T-helper 1 cell treated with Interleukin-12 subunit alpha and Interleukin-12 subunit beta and Interleukin-4 antibody, amounts not matched to agents 30 μg/mL and 1 μg/mL, for 36 hours (primary cell): Measurements from ENCODE around the gene SMO.
"Not testable (repeated sequence)": the region's sequence is repeated elsewhere in the genome, so short reads cannot be mapped to it uniquely, and the experiment has no call there.

Experiments used
- H3K27ac Mint-ChIP-seq: one replicate; pipeline ENCODE4 v1.8.0; 2021; ENCODE audit warnings: mild to moderate bottlenecking, mixed read lengths
- H3K27me3 Mint-ChIP-seq: one replicate; pipeline ENCODE4 v1.8.0; 2021; ENCODE audit warnings: low read depth, mixed read lengths
- H3K36me3 Mint-ChIP-seq: one replicate; pipeline ENCODE4 v1.8.0; 2021; ENCODE audit warnings: low read depth, mixed read lengths
- H3K4me1 Mint-ChIP-seq: one replicate; pipeline ENCODE4 v1.8.0; 2021; ENCODE audit warnings: low read depth, mixed read lengths
- H3K4me3 Mint-ChIP-seq: one replicate; pipeline ENCODE4 v1.8.0; 2021; ENCODE audit warnings: mild to moderate bottlenecking, moderate library complexity, mixed read lengths
- H3K9me3 Mint-ChIP-seq: one replicate; pipeline ENCODE4 v1.8.0; 2021; ENCODE audit warnings: mixed read lengths

Gene SMO

DNA sequence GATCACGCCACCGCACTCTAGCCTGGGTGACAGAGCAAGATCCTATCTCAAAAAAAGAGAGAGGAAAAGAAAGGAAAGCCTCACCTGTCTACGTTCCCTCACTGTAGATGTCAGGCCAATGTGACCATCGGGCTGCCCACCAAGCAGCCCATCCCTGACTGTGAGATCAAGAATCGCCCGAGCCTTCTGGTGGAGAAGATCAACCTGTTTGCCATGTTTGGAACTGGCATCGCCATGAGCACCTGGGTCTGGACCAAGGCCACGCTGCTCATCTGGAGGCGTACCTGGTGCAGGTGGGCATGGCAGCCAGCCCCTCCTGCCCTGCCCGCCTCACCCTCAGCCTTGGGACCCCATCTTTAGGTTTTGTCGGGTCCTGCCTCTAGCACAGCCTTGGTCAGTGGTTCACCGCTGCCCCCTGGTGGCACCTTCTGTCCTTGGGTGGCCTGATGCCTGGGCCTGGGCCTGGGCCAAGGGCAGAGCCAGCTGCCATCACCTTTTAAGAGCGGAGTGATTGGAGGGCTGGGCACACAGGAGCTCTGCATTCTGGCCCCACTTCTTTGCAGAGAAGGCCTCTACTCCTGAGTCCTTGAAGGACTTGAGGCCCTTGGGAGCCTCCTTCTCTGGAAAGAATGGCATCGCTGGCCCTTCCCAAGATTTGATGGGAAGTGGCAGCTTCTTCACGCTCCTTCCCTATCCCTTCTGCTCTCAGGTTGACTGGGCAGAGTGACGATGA, 22.0 kb downstream of the SMO start:
- H3K36me3 Mint-ChIP-seq, result no peaks in the 10 kb centered on the region
- H3K4me3 Mint-ChIP-seq, result no peak overlapping the region
- H3K4me1 Mint-ChIP-seq, result peaks cover 2% of the 10 kb centered on the region
- H3K27me3 Mint-ChIP-seq, result peaks cover 10% of the 10 kb centered on the region
- no peaks in the 10 kb centered on the region for H3K9me3 Mint-ChIP-seq
- no peak overlapping the region for H3K27ac Mint-ChIP-seq

DNA sequence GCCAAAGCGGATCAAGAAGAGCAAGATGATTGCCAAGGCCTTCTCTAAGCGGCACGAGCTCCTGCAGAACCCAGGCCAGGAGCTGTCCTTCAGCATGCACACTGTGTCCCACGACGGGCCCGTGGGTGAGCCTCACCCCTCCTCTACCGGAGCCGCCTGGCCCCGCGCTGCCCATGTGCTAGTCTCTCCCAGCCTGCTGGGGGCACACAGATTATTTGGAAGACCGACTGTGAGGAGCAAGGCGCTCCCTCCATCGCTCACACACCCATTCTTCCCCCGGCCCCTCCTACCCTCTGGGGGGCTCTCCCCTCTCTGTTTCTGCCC, 22.5 kb downstream of the SMO start:
- Mint-ChIP-seq H3K27ac (no peak overlapping the region), H3K27me3 (peaks cover 10% of the 10 kb centered on the region), H3K36me3 (no peaks in the 10 kb centered on the region), H3K4me1 (peaks cover 2% of the 10 kb centered on the region), H3K9me3 (no peaks in the 10 kb centered on the region), H3K4me3 (no peak overlapping the region)

DNA sequence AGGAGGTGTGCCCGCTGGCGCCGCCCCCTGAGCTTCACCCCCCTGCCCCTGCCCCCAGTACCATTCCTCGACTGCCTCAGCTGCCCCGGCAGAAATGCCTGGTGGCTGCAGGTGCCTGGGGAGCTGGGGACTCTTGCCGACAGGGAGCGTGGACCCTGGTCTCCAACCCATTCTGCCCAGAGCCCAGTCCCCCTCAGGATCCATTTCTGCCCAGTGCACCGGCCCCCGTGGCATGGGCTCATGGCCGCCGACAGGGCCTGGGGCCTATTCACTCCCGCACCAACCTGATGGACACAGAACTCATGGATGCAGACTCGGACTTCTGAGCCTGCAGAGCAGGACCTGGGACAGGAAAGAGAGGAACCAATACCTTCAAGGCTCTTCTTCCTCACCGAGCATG, 23.7 kb downstream of the SMO start:
- H3K36me3 Mint-ChIP-seq, result no peaks in the 10 kb centered on the region
- no peak overlapping the region for H3K27ac Mint-ChIP-seq
- no peaks in the 10 kb centered on the region for H3K9me3 Mint-ChIP-seq
- H3K4me1 Mint-ChIP-seq, result peaks cover 2% of the 10 kb centered on the region
- peaks cover 10% of the 10 kb centered on the region for H3K27me3 Mint-ChIP-seq
- H3K4me3 Mint-ChIP-seq, result no peak overlapping the region

DNA sequence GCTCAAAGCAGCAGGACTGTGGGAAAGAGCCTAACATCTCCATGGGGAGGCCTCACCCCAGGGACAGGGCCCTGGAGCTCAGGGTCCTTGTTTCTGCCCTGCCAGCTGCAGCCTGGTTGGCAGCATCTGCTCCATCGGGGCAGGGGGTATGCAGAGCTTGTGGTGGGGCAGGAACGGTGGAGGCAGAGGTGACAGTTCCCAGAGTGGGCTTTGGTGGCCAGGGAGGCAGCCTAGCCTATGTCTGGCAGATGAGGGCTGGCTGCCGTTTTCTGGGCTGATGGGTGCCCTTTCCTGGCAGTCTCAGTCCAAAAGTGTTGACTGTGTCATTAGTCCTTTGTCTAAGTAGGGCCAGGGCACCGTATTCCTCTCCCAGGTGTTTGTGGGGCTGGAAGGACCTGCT, 24.2 kb downstream of the SMO start:
- H3K4me1 Mint-ChIP-seq, result peaks cover 2% of the 10 kb centered on the region
- H3K9me3 Mint-ChIP-seq, result no peaks in the 10 kb centered on the region
- H3K27me3 Mint-ChIP-seq, result peaks cover 7% of the 10 kb centered on the region
- H3K27ac Mint-ChIP-seq, result no peak overlapping the region
- no peak overlapping the region for H3K4me3 Mint-ChIP-seq
- no peaks in the 10 kb centered on the region for H3K36me3 Mint-ChIP-seq

DNA sequence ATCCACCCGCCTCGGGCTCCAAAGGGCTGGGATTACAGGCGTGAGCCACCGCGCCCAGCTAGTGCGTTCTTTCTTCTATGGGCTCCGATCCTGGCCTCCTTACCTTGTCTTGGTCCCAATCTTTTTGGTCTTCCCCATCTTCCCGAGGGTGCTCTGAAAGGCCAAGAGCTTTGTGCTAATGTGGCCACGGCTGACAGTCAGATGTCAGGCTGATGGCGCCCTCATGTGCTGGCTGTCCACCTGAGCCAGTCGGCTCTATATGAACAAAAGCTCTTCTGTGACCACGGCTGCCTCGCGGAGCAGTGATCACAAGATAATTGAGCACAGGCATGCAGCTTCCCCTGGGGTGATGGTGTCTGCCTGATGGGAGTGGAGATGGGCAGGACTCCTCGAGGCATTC, 25.4 kb downstream of the SMO start:
- no peaks in the 10 kb centered on the region for H3K36me3 Mint-ChIP-seq
- no peak overlapping the region for H3K4me3 Mint-ChIP-seq
- peaks cover 2% of the 10 kb centered on the region for H3K4me1 Mint-ChIP-seq
- H3K27me3 Mint-ChIP-seq, result peaks cover 13% of the 10 kb centered on the region
- H3K9me3 Mint-ChIP-seq, result no peaks in the 10 kb centered on the region
- no peak overlapping the region for H3K27ac Mint-ChIP-seq

DNA sequence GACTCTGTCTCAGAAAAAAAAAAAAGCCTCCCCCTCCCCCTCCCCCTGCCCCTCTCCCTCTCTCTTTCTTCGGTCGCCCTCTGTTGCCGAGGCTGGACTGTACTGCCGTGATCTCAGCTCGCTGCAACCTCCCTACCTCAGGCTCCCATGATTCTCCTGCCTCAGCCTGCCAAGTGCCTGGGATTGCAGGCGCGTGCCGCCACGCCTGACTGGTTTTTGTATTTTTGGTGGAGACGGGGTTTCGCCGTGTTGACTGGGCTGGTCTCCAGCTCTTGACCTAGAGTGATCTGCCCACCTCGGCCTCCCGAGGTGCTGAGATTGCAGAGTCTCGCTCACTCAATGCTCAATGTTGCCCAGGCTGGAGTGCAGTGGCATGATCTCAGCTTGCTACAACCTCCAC, 27.3 kb downstream of the SMO start:
- H3K36me3 Mint-ChIP-seq, H3K4me3 Mint-ChIP-seq, H3K27ac Mint-ChIP-seq, H3K27me3 Mint-ChIP-seq, H3K4me1 Mint-ChIP-seq, H3K9me3 Mint-ChIP-seq: not testable (repeated sequence)

DNA sequence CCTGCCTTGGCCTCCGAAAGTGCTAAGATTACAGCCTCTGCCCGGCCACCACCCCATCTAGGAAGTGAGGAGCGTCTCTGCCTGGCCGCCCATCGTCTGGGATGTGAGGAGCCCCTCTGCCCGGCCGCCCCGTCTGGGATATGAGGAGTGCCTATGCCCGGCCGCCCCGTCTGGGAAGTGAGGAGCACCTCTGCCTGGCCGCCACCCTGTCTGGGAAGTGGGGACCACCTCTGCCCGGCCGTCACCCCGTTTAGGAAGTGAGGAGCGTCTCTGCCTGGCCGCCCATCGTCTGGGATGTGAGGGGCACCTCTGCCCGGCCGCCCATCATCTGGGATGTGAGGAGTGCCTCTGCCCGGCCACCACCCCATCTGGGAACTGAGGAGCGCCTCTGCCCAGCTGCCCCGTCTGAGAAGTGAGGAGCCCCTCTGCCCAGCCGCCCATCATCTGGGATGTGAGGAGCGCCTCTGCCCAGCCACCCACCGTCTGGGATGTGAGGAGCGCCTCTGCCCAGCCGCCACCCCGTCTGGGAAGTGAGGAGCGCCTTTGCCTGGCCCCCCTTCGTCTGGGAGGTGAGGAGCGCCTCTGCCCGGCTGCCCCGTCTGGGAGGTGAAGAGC, 27.8 kb downstream of the SMO start:
- H3K9me3 Mint-ChIP-seq, H3K36me3 Mint-ChIP-seq, H3K4me3 Mint-ChIP-seq, H3K27me3 Mint-ChIP-seq, H3K4me1 Mint-ChIP-seq, H3K27ac Mint-ChIP-seq: not testable (repeated sequence)

DNA sequence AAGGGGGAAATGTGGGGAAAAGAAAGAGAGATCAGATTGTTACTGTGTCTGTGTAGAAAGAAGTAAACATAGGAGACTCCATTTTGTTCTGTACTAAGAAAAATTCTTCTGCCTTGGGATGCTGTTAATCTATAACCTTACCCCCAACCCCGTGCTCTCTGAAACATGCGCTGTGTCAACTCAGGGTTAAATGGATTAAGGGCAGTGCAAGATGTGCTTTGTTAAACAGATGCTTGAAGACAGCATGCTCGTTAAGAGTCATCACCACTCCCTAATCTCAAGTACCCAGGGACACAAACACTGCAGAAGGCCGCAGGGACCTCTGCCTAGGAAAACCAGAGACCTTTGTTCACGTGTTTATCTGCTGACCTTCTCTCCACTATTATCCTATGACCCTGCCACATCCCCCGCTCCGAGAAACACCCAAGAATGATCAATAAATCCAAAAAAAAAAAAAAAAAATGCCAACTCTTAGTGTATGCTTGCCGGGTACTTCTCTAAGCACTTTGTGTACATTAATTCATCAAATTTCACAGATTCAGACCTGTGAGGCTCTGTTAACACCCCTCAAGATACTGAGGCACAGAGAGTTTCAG, 28.5 kb downstream of the SMO start:
- not testable (repeated sequence) for H3K9me3 Mint-ChIP-seq, H3K27me3 Mint-ChIP-seq, H3K4me3 Mint-ChIP-seq, H3K36me3 Mint-ChIP-seq, H3K4me1 Mint-ChIP-seq, H3K27ac Mint-ChIP-seq

DNA sequence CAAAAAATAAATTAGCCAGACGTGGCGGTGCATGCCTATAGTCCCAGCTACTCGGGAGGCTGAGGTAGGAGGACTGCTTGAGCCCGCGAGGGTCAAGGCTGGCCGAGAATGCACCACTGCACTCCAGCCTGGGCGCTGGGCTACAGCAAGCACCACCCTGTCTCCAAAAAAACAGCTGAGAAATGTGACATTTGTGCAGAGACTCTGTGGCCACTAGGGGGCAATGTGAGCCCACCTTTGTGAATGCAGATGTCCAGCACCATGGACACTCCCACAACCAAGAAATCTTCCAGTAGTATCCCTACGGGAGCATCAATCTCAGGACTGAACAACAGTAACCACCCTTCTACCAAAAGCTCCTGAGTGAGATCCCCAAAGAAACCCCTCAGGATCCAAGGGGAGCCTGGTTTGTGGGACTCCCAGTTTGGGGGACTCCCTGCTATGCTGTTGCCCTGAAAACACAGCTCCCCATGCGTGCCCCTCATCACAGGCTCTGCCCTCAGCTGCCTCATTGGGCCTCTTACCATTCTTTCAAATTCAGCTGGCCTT, 30.2 kb downstream of the SMO start:
- Mint-ChIP-seq H3K27ac (no peak overlapping the region), H3K4me1 (peaks cover 9% of the 10 kb centered on the region), H3K9me3 (no peaks in the 10 kb centered on the region), H3K27me3 (peaks cover 6% of the 10 kb centered on the region), H3K4me3 (no peak overlapping the region), H3K36me3 (no peaks in the 10 kb centered on the region)

DNA sequence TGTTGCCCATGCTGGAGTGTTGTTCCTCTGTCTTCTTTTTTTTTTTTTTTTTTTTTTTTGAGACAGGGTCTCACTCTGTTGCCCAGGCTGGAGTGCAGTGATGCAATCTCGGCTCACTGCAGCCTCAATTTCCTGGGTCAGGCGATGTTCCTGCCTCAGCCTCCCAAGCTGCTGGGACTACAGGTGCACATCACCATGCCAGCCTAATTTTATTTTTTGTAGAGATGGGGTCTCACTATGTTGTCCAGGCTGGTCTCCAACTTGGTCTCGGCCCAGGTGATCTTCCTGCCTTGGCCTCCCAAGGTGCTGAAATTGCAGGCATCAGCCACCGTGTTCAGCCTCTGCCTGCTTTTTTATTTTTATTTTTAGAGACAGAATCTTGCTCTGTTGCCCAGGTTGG, 30.7 kb downstream of the SMO start:
- H3K4me1 Mint-ChIP-seq, result peaks cover 11% of the 10 kb centered on the region
- H3K36me3 Mint-ChIP-seq, H3K9me3 Mint-ChIP-seq, H3K27ac Mint-ChIP-seq, H3K27me3 Mint-ChIP-seq, H3K4me3 Mint-ChIP-seq: not testable (repeated sequence)

DNA sequence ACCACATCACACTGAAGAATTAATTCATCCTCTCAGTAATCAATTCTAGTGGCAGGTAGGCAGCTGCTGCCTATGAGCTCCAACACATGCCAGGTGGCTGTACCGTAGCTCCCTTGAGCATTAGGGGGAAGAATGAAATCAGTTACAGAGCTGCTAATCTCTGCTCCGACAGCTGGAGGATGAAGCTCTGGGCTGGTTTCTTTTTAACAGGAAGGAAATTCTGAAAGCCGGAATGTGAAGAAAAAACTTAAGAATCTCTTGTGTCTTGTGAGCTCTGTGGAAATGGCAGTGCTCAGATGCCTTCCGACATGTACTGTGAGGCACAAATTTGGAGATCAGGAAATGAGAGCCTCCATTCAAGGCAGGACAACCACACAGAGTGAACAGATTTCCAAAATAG, 33.6 kb downstream of the SMO start:
- Mint-ChIP-seq H3K9me3 (no peaks in the 10 kb centered on the region), H3K27ac (peak overlapping the region; percentile 47), H3K36me3 (no peaks in the 10 kb centered on the region), H3K4me3 (peak overlapping the region; percentile 63), H3K27me3 (peaks cover 16% of the 10 kb centered on the region), H3K4me1 (peaks cover 27% of the 10 kb centered on the region)

DNA sequence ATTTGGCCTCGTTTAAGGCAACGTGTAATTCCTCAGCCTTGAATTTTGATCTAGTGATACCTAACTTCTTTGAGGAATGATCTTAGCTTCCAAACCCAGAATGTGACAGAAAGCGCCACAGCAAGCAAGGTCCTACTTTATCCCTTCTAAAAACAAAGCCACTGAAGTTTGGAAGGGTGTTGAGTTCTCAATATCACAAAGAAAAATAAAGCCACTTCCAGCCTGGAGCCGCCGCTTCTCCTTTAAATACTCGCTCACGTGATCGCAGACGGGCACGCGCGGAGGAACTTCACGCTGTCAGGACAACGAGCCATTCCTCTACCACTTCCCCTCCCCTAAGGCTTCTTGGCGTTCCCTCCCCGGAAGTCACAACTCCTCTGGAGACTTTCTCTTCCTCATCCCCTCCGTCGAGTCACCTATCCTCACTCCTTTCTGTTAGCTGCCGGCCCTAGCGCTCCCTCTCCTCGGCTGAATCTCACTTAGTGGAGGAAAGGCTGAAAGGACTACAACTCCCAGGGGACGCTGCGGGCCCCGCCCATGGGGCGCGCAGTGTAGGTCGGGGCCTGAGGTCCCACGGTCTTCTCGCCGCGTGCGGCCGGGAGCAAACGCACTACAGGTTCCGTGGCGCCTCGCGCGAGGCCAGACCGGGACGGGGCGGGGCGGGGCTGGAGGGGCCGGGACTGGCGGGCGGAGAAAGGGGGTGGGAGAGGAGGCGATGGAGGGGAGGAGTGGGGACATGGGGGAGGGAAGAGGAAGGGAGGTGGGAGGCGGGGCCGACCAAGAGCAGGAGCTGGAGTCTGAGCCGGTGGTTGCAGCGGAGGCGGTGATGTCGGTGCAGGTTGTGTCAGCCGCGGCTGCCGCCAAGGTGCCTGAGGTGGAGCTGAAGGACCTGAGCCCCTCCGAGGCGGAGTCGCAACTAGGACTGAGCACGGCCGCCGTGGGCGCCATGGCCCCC, 36.1 kb downstream of the SMO start, which contains the start of gene AHCYL2:
AHCYL2 (plus strand) TSS at position 780 of the 955 bp plus-strand sequence.
- Mint-ChIP-seq H3K9me3 (no peaks in the 10 kb centered on the region), H3K27me3 (peaks cover 10% of the 10 kb centered on the region), H3K4me1 (peaks cover 27% of the 10 kb centered on the region), H3K36me3 (peaks cover 2% of the 10 kb centered on the region), H3K27ac (peak within 1 kb of the TSS; percentile 97), H3K4me3 (peak within 1 kb of the TSS; percentile 94)

DNA sequence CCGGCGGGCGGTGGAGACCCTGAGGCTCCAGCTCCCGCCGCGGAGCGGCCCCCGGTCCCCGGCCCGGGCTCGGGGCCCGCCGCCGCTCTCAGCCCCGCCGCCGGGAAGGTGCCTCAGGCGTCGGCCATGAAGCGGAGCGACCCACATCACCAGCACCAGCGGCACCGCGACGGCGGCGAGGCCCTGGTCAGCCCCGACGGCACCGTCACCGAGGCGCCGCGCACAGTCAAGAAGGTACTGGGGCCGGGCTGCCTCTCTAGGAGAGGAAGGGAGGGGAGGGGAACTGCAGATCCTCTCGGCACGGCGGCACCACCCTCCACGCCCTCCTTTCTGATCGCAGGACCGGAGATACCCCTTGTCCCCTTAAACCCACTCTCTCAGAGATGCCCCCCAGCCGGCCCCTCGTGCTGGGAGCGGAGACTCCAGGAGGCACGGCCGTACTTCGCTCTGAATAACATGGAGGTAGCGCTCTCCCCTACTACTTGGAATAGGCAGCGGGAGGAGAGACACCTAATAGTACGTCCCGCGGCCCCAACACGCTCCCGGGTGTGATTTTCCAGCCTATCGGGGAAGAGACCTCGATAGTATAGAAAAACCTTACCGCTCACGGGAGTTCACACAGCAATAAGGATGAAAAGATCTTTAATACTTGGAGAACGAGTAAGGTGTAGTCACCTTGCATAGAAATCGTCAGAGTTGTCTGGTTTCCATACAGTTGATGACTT, 36.9 kb downstream of the SMO start:
- H3K4me3 Mint-ChIP-seq, result peak overlapping the region; percentile 94
- peak overlapping the region; percentile 81 for H3K27ac Mint-ChIP-seq
- H3K36me3 Mint-ChIP-seq, result peaks cover 2% of the 10 kb centered on the region
- peaks cover 27% of the 10 kb centered on the region for H3K4me1 Mint-ChIP-seq
- H3K9me3 Mint-ChIP-seq, result no peaks in the 10 kb centered on the region
- H3K27me3 Mint-ChIP-seq, result peaks cover 10% of the 10 kb centered on the region
